Chondrocyte (in vitro differentiated cells): ENCODE results near the gene DCDC1. TPM values are rescaled to one million over a fixed set of nuclear protein-coding genes. Genes with fewer than 3 reads are reported as not detected.

Experiments
- DNase-seq: peaks from one replicate; pipeline ENCODE4 v3.0.0; 2021; ENCODE audit warnings: mixed read lengths, low spot score
- H3K27ac Mint-ChIP-seq: one replicate; pipeline ENCODE4 v1.8.0; 2021; ENCODE audit warnings: mild to moderate bottlenecking, moderate library complexity, mixed read lengths; ENCODE audit not compliant: unreplicated experiment
- H3K27me3 Mint-ChIP-seq: 2 replicates; pipeline ENCODE4 v1.8.0; 2021; ENCODE audit warnings: low read depth, mixed read lengths
- H3K36me3 Mint-ChIP-seq: 2 replicates; pipeline ENCODE4 v1.8.0; 2021; ENCODE audit warnings: low read depth, mixed read lengths
- H3K4me1 Mint-ChIP-seq: 2 replicates; pipeline ENCODE4 v1.8.0; 2021; ENCODE audit warnings: low read depth, mild to moderate bottlenecking, mixed read lengths
- H3K4me3 Mint-ChIP-seq: one replicate; pipeline ENCODE4 v1.8.0; 2021; ENCODE audit warnings: mild to moderate bottlenecking, moderate library complexity, mixed read lengths; ENCODE audit not compliant: unreplicated experiment
- H3K9me3 Mint-ChIP-seq: 2 replicates; pipeline ENCODE4 v1.8.0; 2021; ENCODE audit warnings: low read depth, mixed read lengths
- CTCF ChIP-seq: fragments of 200-600 bp; sonication (generic); IDR thresholded peaks from 2 replicates; pipeline ENCODE4 v1.5.0; 2021; ENCODE audit warnings: antibody characterized with exemption, mild to moderate bottlenecking, moderate library complexity
- total RNA-seq: library from RNA; stranded (reverse); gene quantifications from 3 replicates; pipeline ENCODE4 v1.2.1, GENCODE V29; 2021

DCDC1 gene
- total RNA-seq, 1 donor from 2014 or later: not detected

DNA sequence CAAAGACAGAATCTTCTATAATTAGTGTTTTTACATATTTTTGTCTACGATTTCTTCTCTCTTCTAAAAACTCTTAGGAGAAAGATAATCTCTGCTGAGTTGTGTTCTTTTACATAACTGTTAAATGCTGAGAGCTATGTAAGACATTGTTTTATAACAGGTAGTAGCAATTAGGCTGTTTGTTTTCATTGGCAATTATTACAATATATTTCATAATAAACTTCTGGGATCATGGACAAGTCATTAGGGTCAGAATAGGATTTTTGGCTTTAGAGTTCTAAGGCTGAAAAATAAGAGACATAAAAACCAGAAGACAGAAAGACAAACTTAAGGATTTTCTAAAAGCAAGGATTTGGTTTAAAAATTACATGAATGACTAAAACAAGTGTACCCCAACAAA, 120.8 kb downstream of the DCDC1 start:
- Mint-ChIP-seq H3K36me3 (no peaks in the 10 kb centered on the region), H3K27me3 (peaks cover 37% of the 10 kb centered on the region), H3K9me3 (no peaks in the 10 kb centered on the region), H3K4me3 (no peak overlapping the region), H3K27ac (no peak overlapping the region), H3K4me1 (no peaks in the 10 kb centered on the region)
- DNase-seq: no peak
- TF ChIP-seq CTCF: no peak

GRCh38 chr11:31247321-31247720, 122.2 kb downstream of the DCDC1 start:
- no peak overlapping the region for H3K4me3 Mint-ChIP-seq
- H3K36me3 Mint-ChIP-seq: no peaks in the 10 kb centered on the region
- no peak for TF ChIP-seq CTCF
- H3K27me3 Mint-ChIP-seq: peaks cover 37% of the 10 kb centered on the region
- no peaks in the 10 kb centered on the region for H3K4me1 Mint-ChIP-seq
- H3K9me3 Mint-ChIP-seq: no peaks in the 10 kb centered on the region
- no peak overlapping the region for H3K27ac Mint-ChIP-seq
- DNase-seq: no peak

DNA sequence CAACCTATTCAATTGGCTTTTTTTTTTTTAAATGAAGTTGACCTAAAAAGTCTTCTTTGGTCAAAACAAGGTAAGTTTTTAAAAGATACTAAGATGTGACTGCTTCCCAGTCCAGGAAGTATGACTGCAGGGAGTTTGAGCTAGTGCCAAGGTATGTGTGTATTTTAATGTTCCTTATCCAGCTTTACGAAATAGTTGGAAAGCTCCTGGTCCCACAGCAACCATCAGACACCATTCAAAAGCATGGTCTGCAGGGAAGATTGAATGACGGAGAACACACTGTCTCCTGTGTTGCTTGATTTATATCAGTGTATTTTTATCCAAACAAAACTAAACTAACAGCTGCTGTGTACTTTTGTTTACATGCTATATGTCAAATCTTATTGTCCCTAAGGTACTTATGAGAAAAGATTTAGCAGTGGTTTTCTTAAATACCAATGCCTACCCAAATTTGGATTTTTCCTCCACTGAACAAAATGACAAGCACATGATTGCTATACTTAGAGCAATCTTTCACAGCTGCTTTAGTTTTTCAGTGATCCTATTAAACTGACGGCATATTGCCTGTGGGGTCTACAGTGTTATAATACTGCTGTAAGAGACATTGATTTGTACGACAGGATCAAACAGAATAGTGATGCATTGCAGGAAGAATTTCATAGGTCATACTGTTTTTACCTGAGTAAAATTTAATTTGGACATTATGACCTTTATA, 122.9 kb downstream of the DCDC1 start:
- Mint-ChIP-seq H3K9me3 (no peaks in the 10 kb centered on the region), H3K4me3 (no peak overlapping the region)
- DNase-seq: no peak

DNA sequence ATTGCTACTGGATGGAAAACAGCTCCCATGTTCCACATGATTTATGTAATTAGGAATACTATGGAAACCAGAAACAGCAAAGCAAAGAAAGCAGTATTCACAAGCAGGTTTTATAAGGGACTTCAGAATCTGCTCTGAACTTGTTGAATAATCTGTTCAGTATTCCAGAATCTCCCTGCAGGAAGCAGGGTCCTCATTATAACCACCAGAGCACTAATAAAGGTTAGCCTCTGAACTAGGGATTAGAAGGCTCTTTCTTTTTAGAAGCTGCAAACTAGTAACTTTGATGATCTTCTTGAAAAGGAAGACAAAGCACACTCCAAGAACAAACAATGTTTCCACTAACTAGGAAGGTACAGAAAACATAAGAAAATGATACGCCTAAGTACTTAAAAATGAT, 125.8 kb downstream of the DCDC1 start:
- no peak for DNase-seq
- peaks cover 24% of the 10 kb centered on the region for H3K27me3 Mint-ChIP-seq
- H3K4me1 Mint-ChIP-seq: no peaks in the 10 kb centered on the region
- TF ChIP-seq CTCF: no peak
- H3K27ac Mint-ChIP-seq: no peak overlapping the region
- no peaks in the 10 kb centered on the region for H3K9me3 Mint-ChIP-seq
- no peak overlapping the region for H3K4me3 Mint-ChIP-seq
- no peaks in the 10 kb centered on the region for H3K36me3 Mint-ChIP-seq

More for the DNA sequence above, 122.9 kb downstream of the DCDC1 start:
- Mint-ChIP-seq H3K27ac (no peak overlapping the region), H3K36me3 (no peaks in the 10 kb centered on the region), H3K27me3 (peaks cover 37% of the 10 kb centered on the region), H3K4me1 (no peaks in the 10 kb centered on the region)
- TF ChIP-seq CTCF: no peak

- Mint-ChIP-seq H3K36me3 (no peaks in the 10 kb centered on the region), H3K4me1 (no peaks in the 10 kb centered on the region), H3K27ac (no peak overlapping the region), H3K27me3 (peaks cover 22% of the 10 kb centered on the region), H3K9me3 (no peaks in the 10 kb centered on the region), H3K4me3 (no peak overlapping the region)
- peak; percentile 83 for TF ChIP-seq CTCF
- DNase-seq: no peak
These were observed 129.1 kb downstream of the DCDC1 start for GRCh38 chr11:31240340-31240904.
